IMR-90 (cell line): ENCODE measurements around the gene UNK. TPM values are rescaled to one million over a fixed set of nuclear protein-coding genes. Genes with fewer than 3 reads are reported as not detected.

ENCODE experiments used
- ATAC-seq: fragments of 200-7000 bp; cut with Tn5 transposase; 2 replicates; pipeline ENCODE4 v1.9.1; 2020; ENCODE audit warnings: low read depth, mild to moderate bottlenecking, moderate library complexity
- BruUV-seq: library from RNA; stranded (reverse); fragments of 400-500 nt; replicated peaks from 2 replicates; lab custom pipeline; 2021; lab: Mats Ljungman, UMichigan
- CTCF ChIA-PET: fragments of 300-600 bp; formaldehyde crosslinking; extraction: SDS; loops from one replicate; lab custom pipeline; 2021; ENCODE audit warnings: antibody characterized with exemption; lab: Yijun Ruan, JAX
- POLR2A ChIA-PET: fragments of 300-600 bp; sonication (Branson Sonifier 250); formaldehyde crosslinking; loops from one replicate; lab custom pipeline; 2022; ENCODE audit warnings: antibody characterized with exemption; ENCODE audit not compliant: unreplicated experiment; lab: Charles Lee
- DNase-seq: peaks from one replicate; pipeline ENCODE4 v3.0.0; 2013
- H2AFZ ChIP-seq: replicated peaks from 2 replicates; pipeline ENCODE3; 2013; ENCODE audit warnings: low read length, mild to moderate bottlenecking; ENCODE audit not compliant: poor library complexity
- H2AK5ac ChIP-seq: 2 replicates; pipeline ENCODE4 v1.6.1; 2013; ENCODE audit warnings: low read depth, low read length, inconsistent platforms
- H2AK9ac ChIP-seq: replicated peaks from 2 replicates; pipeline ENCODE3; 2013; ENCODE audit warnings: mild to moderate bottlenecking, low read depth, low read length, moderate library complexity; ENCODE audit not compliant: poor library complexity
- H2BK120ac ChIP-seq: 2 replicates; pipeline ENCODE4 v1.6.1; 2013; ENCODE audit warnings: low read depth, low read length, inconsistent platforms
- H2BK15ac ChIP-seq: 3 replicates; pipeline ENCODE4 v1.6.1; 2013; ENCODE audit warnings: low read depth, low read length, inconsistent platforms
- H2BK20ac ChIP-seq: 2 replicates; pipeline ENCODE4 v1.6.1; 2013; ENCODE audit warnings: low read depth, mild to moderate bottlenecking, inconsistent platforms, low read length, moderate library complexity
- H2BK5ac ChIP-seq: 2 replicates; pipeline ENCODE4 v1.6.1; 2013; ENCODE audit warnings: mild to moderate bottlenecking, low read depth, low read length, inconsistent platforms; ENCODE audit not compliant: poor library complexity, severe bottlenecking
- H3K14ac ChIP-seq: replicated peaks from 2 replicates; pipeline ENCODE4 v1.6.1; 2013; ENCODE audit warnings: low read depth, low read length, inconsistent platforms
- H3K18ac ChIP-seq: 2 replicates; pipeline ENCODE4 v1.6.1; 2013; ENCODE audit warnings: low read depth, low read length, control low read depth
- H3K23ac ChIP-seq: 2 replicates; pipeline ENCODE4 v1.6.1; 2013; ENCODE audit warnings: low read depth, low read length, inconsistent platforms
- H3K27ac ChIP-seq: 2 replicates; pipeline ENCODE4 v1.5.1; 2013; ENCODE audit warnings: mild to moderate bottlenecking, control low read depth, low read length; ENCODE audit not compliant: insufficient read depth
- H3K27me3 ChIP-seq: 2 replicates; pipeline ENCODE4 v1.6.1; 2013; ENCODE audit warnings: low read length; ENCODE audit not compliant: control insufficient read depth, insufficient read depth
- H3K36me3 ChIP-seq: 2 replicates; pipeline ENCODE4 v1.6.1; 2013; ENCODE audit warnings: low read length, mixed read lengths; ENCODE audit not compliant: control insufficient read depth, insufficient read depth
- H3K4ac ChIP-seq: 2 replicates; pipeline ENCODE4 v1.6.1; 2013; ENCODE audit warnings: low read depth, low read length, inconsistent platforms
- H3K4me1 ChIP-seq: 2 replicates; pipeline ENCODE4 v1.6.1; 2013; ENCODE audit warnings: low read length, mixed read lengths; ENCODE audit not compliant: control insufficient read depth, insufficient read depth
- H3K4me2 ChIP-seq: 2 replicates; pipeline ENCODE4 v1.6.1; 2013; ENCODE audit warnings: low read depth, mild to moderate bottlenecking, control low read depth, low read length, moderate library complexity
- H3K4me3 ChIP-seq: 2 replicates; pipeline ENCODE4 v1.5.1; 2013; ENCODE audit warnings: low read depth, mild to moderate bottlenecking, control low read depth, low read length, moderate library complexity; ENCODE audit not compliant: insufficient read depth
- H3K56ac ChIP-seq: 2 replicates; pipeline ENCODE4 v1.6.1; 2013; ENCODE audit warnings: low read length, inconsistent platforms; ENCODE audit not compliant: insufficient read depth; ENCODE audit errors: extremely low read depth
- H3K79me1 ChIP-seq, 2 experiments: 2 replicates each; pipeline ENCODE4 v1.6.1; 2013; ENCODE audit warnings: low read length in 2 of 2, inconsistent platforms in 1 of 2, low read depth in 1 of 2
- H3K9ac ChIP-seq: 2 replicates; pipeline ENCODE4 v1.6.1; 2013; ENCODE audit warnings: low read depth, low read length, control low read depth
- H3K9me1 ChIP-seq: 2 replicates; pipeline ENCODE4 v1.6.1; 2013; ENCODE audit warnings: low read length, inconsistent platforms; ENCODE audit not compliant: insufficient read depth
- H3K9me3 ChIP-seq: 2 replicates; pipeline ENCODE4 v1.6.1; 2013; ENCODE audit warnings: low read length; ENCODE audit not compliant: control insufficient read depth, insufficient read depth
- H4K20me1 ChIP-seq: 2 replicates; pipeline ENCODE4 v1.6.1; 2013; ENCODE audit warnings: low read length, inconsistent platforms; ENCODE audit not compliant: insufficient read depth
- H4K5ac ChIP-seq: 2 replicates; pipeline ENCODE4 v1.6.1; 2013; ENCODE audit warnings: mild to moderate bottlenecking, low read depth, low read length, control low read depth
- H4K8ac ChIP-seq, 2 experiments: 2 replicates each; pipeline ENCODE4 v1.6.1; 2013; ENCODE audit warnings: low read depth in 2 of 2, low read length in 2 of 2, control low read depth in 1 of 2, inconsistent platforms in 1 of 2
- H4K91ac ChIP-seq: 2 replicates; pipeline ENCODE4 v1.6.1; 2013; ENCODE audit warnings: low read depth, low read length, inconsistent platforms; ENCODE audit not compliant: insufficient read depth
- BHLHE40 ChIP-seq: fragments of 150-350 bp; IDR thresholded peaks from 2 replicates; pipeline ENCODE4 v1.6.1; 2016; ENCODE audit warnings: mild to moderate bottlenecking, low read depth, low read length
- CEBPB ChIP-seq: IDR thresholded peaks from 2 replicates; pipeline ENCODE4 v1.6.1; 2012; ENCODE audit warnings: low read depth, low read length, improper control_type of control experiment
- NFE2L2 ChIP-seq: fragments of 150-350 bp; IDR thresholded peaks from 2 replicates; pipeline ENCODE4 v1.6.1; 2016; ENCODE audit warnings: low read depth, mild to moderate bottlenecking, low read length
- WGBS, 2 experiments: methylation state at CpG; one replicate each; pipeline versions ENCODE4 v1.1.5 to v1.1.7; 2013; ENCODE audit warnings: missing lambda C conversion rate in 2 of 2; ENCODE audit not compliant: insufficient read length in 1 of 2; ENCODE audit errors: extremely low coverage in 2 of 2; 5-methylcytosine and 5-hydroxymethylcytosine counted together
- dilution Hi-C: fragments of 300-500 bp; cut with HindIII; formaldehyde crosslinking; loops from one replicate; pipeline ENCODE4 v1.14.3; 2018; ENCODE audit warnings: low sequenced_read_pairs; ENCODE audit not compliant: unreplicated experiment
- in situ Hi-C: fragments of 300-500 bp; cut with MboI; formaldehyde crosslinking; loops from 3 replicates; pipeline ENCODE4 v1.14.3; 2019; ENCODE audit warnings: low sequenced_read_pairs, inconsistent platforms, mixed read lengths
- intact Hi-C: fragments of 100-400 bp; cut with micrococcal nuclease; formaldehyde crosslinking; loops from 2 replicates; pipeline ENCODE4 v1.10.0; 2022
- polyA plus RNA-seq, 3 experiments: library from polyadenylated mRNA; depleted of rRNA; stranded (reverse); fragments of >200 nt; gene quantifications; 2 replicates each; pipeline ENCODE4 v1.2.3, GENCODE V29; 2012; ENCODE audit warnings: low replicate concordance in 1 of 3
- total RNA-seq: library from RNA; depleted of rRNA; stranded (reverse); fragments of >200 nt; gene quantifications from 2 replicates; pipeline ENCODE4 v1.2.3, GENCODE V29; 2012

UNK gene
- total and polyA plus RNA-seq, 2 of the 4 experiments (the other 2 are of a cell fraction) = 15.4 to 17.3 TPM

GRCh38 chr17:75853433-75853832 lies 68.8 kb downstream of the UNK start:
- DNase-seq = peak; percentile 60
- no peak overlapping the region for H2BK120ac ChIP-seq
- H3K36me3 ChIP-seq = peaks cover 26% of the 10 kb centered on the region
- no peak overlapping the region for H4K5ac ChIP-seq
- H3K27me3 ChIP-seq = no peaks in the 10 kb centered on the region
- H3K79me1 ChIP-seq = peaks cover 6 to 29% of the 10 kb centered on the region in 2 experiments; a peak in 3 of 4 replicates
- no peak overlapping the region for H3K4ac ChIP-seq
- in situ Hi-C loops (no loop called here), intact Hi-C loops (no loop called here), dilution Hi-C loops (no loop called here)
- no peak overlapping the region for H3K56ac ChIP-seq
- no peak overlapping the region for H2AK5ac ChIP-seq
- H3K18ac ChIP-seq = no peak overlapping the region
- no peaks in the 10 kb centered on the region for H3K9me3 ChIP-seq
- H3K4me1 ChIP-seq = peaks cover 11% of the 10 kb centered on the region
- no peak overlapping the region for H2BK20ac ChIP-seq
- WGBS, 2 experiments = no CpG with 5 or more reads among the region's 7 CpGs
- H4K20me1 ChIP-seq = peaks cover 10% of the 10 kb centered on the region
- no TSS peak for BruUV-seq
- H3K23ac ChIP-seq = no peak overlapping the region
- TF ChIP-seq CEBPB = peak; percentile 68; the same call in 1 of the 2 replicates
- peak; percentile 35; the same call in 1 of the 2 replicates for TF ChIP-seq BHLHE40
- no peak for TF ChIP-seq NFE2L2
- H3K14ac ChIP-seq = no peak overlapping the region
- no peak overlapping the region for H4K91ac ChIP-seq
- no peak overlapping the region for H2BK15ac ChIP-seq
- ChIA-PET POLR2A (interaction anchor here (0.6 kb wide), 2 partner anchors 12 to 79 kb away, joined by 3 read pairs; no protein-coding TSS in a partner anchor), CTCF (no interaction called here)
- H2BK5ac ChIP-seq = no peak overlapping the region
- no peak overlapping the region for H4K8ac ChIP-seq
- H3K4me2 ChIP-seq = no peak overlapping the region
- H2AK9ac ChIP-seq = no peak overlapping the region
- no peak for ATAC-seq
- no peak overlapping the region for H3K27ac ChIP-seq
- no peak overlapping the region for H2AFZ ChIP-seq
- peaks cover 7% of the 10 kb centered on the region for H3K9me1 ChIP-seq
- H3K9ac ChIP-seq = no peak overlapping the region
- no peak overlapping the region for H3K4me3 ChIP-seq
